CD14-positive monocyte (primary cell): ENCODE results near the gene RAE1. TPM values are rescaled to one million over a fixed set of nuclear protein-coding genes. Genes with fewer than 3 reads are reported as not detected.

Source experiments
- DNase-seq, 3 donors: peaks; one replicate each; pipeline ENCODE4 v3.0.0-alpha.2; 2011 to 2022
- H2AFZ ChIP-seq: 2 replicates; pipeline ENCODE4 v1.6.0; 2012; ENCODE audit warnings: mild to moderate bottlenecking, low read depth, low read length, inconsistent platforms; ENCODE audit not compliant: insufficient read depth, poor library complexity, severe bottlenecking
- H3K27ac ChIP-seq, 2 donors: 1 replicate in 1 of 2; 2 replicates in 1 of 2; pipeline ENCODE4 v1.5.1; 2012 to 2013; ENCODE audit warnings: low read length in 2 of 2, control low read depth in 1 of 2, inconsistent platforms in 1 of 2, low read depth in 1 of 2, mild to moderate bottlenecking in 1 of 2
- H3K27me3 ChIP-seq, 2 donors: one replicate each; pipeline versions ENCODE4 v1.6.0 to v1.6.1; 2011 to 2013; ENCODE audit warnings: low read length in 2 of 2; ENCODE audit not compliant: control insufficient read depth in 2 of 2, insufficient read depth in 2 of 2
- H3K36me3 ChIP-seq, 2 donors: replicated peaks in 1 of 2; 1 replicate in 1 of 2; 2 replicates in 1 of 2; pipeline versions ENCODE4 v1.5.1 to v1.6.1; 2012 to 2013; ENCODE audit warnings: low read length in 2 of 2, control low read depth in 1 of 2, inconsistent platforms in 1 of 2, mild to moderate bottlenecking in 1 of 2; ENCODE audit not compliant: insufficient read depth in 2 of 2, control insufficient read depth in 1 of 2
- H3K4me1 ChIP-seq, 2 donors: 1 replicate in 1 of 2; 2 replicates in 1 of 2; pipeline versions ENCODE4 v1.5.1 to v1.6.1; 2012 to 2013; ENCODE audit warnings: low read length in 2 of 2, control low read depth in 1 of 2, inconsistent platforms in 1 of 2, mild to moderate bottlenecking in 1 of 2, moderate library complexity in 1 of 2; ENCODE audit not compliant: insufficient read depth in 2 of 2, control insufficient read depth in 1 of 2
- H3K4me2 ChIP-seq: replicated peaks from 2 replicates; pipeline ENCODE3; 2012; ENCODE audit warnings: low read length, moderate library complexity, mild to moderate bottlenecking; ENCODE audit not compliant: poor library complexity, severe bottlenecking; ENCODE audit errors: extremely low read depth
- H3K4me3 ChIP-seq, 3 experiments: fragments of 200-600 bp in 1 of 3; sonication (generic) in 1 of 3; replicated peaks in 1 of 3; 1 replicate in 2 of 3; 2 replicates in 1 of 3; pipeline ENCODE4 v1.5.1; 2011 to 2013; ENCODE audit warnings: low read length in 3 of 3, mild to moderate bottlenecking in 3 of 3, control low read depth in 2 of 3, low read depth in 2 of 3, inconsistent platforms in 1 of 3, moderate library complexity in 1 of 3
- H3K79me2 ChIP-seq: 2 replicates; pipeline ENCODE4 v1.6.0; 2012; ENCODE audit warnings: mild to moderate bottlenecking, control low read depth, inconsistent platforms, low read length, moderate library complexity; ENCODE audit not compliant: insufficient read depth
- H3K9ac ChIP-seq: 2 replicates; pipeline ENCODE4 v1.6.0; 2017; ENCODE audit warnings: low read length, mild to moderate bottlenecking; ENCODE audit not compliant: insufficient read depth, poor library complexity, severe bottlenecking
- H3K9me3 ChIP-seq, 2 donors: replicated peaks in 1 of 2; 1 replicate in 1 of 2; 2 replicates in 1 of 2; pipeline versions ENCODE4 v1.5.1 to v1.6.1; 2012 to 2013; ENCODE audit warnings: low read length in 2 of 2, control low read depth in 1 of 2; ENCODE audit not compliant: control insufficient read depth in 1 of 2, insufficient read depth in 1 of 2
- H4K20me1 ChIP-seq: 2 replicates; pipeline ENCODE4 v1.6.0; 2012; ENCODE audit warnings: mild to moderate bottlenecking, low read length, control low read depth, moderate library complexity; ENCODE audit not compliant: insufficient read depth
- H3K27ac Mint-ChIP-seq, 7 donors: one replicate each; pipeline ENCODE4 v1.8.0; 2020; ENCODE audit warnings: mild to moderate bottlenecking in 7 of 7, mixed read lengths in 7 of 7, moderate library complexity in 6 of 7, inconsistent platforms in 2 of 7
- H3K27me3 Mint-ChIP-seq, 3 donors: one replicate each; pipeline ENCODE4 v1.8.0; 2021 to 2022; ENCODE audit warnings: low read depth in 3 of 3, mild to moderate bottlenecking in 3 of 3, mixed read lengths in 3 of 3, moderate library complexity in 3 of 3, inconsistent platforms in 1 of 3
- H3K36me3 Mint-ChIP-seq, 2 donors: one replicate each; pipeline ENCODE4 v1.8.0; 2020; ENCODE audit warnings: mixed read lengths in 2 of 2, inconsistent platforms in 1 of 2, mild to moderate bottlenecking in 1 of 2
- H3K4me1 Mint-ChIP-seq: one replicate; pipeline ENCODE4 v1.8.0; 2020; ENCODE audit warnings: mild to moderate bottlenecking, mixed read lengths
- H3K4me3 Mint-ChIP-seq, 2 donors: one replicate each; pipeline ENCODE4 v1.8.0; 2020; ENCODE audit warnings: mild to moderate bottlenecking in 2 of 2, mixed read lengths in 2 of 2, moderate library complexity in 1 of 2
- H3K9me3 Mint-ChIP-seq, 7 donors: one replicate each; pipeline ENCODE4 v1.8.0; 2020 to 2022; ENCODE audit warnings: mixed read lengths in 7 of 7, mild to moderate bottlenecking in 6 of 7, moderate library complexity in 6 of 7, inconsistent platforms in 2 of 7
- WGBS: methylation state at CpG from one replicate; pipeline ENCODE4 v1.1.5; 2013; ENCODE audit warnings: missing lambda C conversion rate; ENCODE audit not compliant: insufficient coverage; 5-methylcytosine and 5-hydroxymethylcytosine counted together
- intact Hi-C, 2 donors: fragments of 100-400 bp; cut with micrococcal nuclease; formaldehyde crosslinking; loops; one replicate each; pipeline versions ENCODE4 v1.15.0 to v1.15.1; 2023
- polyA plus RNA-seq, 3 donors: library from polyadenylated mRNA; depleted of rRNA in 1 of 3; unstranded in 2 of 3; stranded (reverse) in 1 of 3; fragments of 300-500 nt in 2 of 3; fragments of >200 nt in 1 of 3; fragmentation: Illumina TruSeq in 2 of 3; gene quantifications; 1 replicate in 2 of 3; 2 replicates in 1 of 3; pipeline ENCODE4 v1.2.3, GENCODE V29; 2012 to 2021
- TF ChIP-seq, protein P1 (sequence below): fragments of 200-600 bp; IDR thresholded peaks from one replicate; pipeline ENCODE4 v1.8.0; 2022; ENCODE audit warnings: antibody characterized with exemption, mild to moderate bottlenecking

The RAE1 gene
- polyA plus RNA-seq, 3 donors, result 15.8 to 27.5 (median 21.7) TPM

DNA sequence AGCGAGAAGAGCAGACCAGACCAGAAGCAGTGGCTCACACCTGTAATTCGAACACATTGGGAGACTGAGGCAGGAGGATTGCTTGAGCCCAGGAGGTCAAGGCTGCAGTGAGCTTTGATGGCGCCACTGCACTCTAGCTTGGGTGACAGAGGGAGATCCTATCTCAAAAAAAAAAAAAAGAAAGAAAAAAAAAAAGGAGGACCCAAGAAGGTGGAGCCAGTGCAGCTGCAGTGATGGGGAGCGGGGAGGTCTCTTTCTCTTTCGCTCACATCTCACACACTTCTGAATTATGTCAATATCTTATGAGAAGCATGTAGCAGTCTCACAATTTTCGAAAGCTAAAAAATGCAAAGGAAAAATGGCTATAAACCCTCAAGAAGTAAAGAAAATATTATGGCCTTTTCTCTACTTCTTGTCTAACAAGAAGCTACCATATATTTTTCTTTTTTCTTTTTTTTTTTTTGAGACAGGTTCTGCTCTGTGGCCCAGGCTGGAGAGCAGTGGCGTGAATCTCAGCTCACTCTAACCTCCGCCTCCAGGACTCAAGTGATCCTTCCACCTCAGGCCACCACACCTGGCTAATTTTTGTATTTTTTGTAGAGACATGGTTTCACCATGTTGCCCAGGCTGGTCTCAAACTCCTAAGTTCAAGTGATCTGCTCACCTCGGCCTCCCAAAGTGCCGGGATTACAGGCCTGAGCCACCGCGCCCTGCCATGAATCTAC, 25.3 kb upstream of the RAE1 start:
- H4K20me1 ChIP-seq, result no peaks in the 10 kb centered on the region
- Mint-ChIP-seq H3K9me3 (peaks cover 0 to 5% (median 0%) of the 10 kb centered on the region in 7 donors), H3K4me1 (no peaks in the 10 kb centered on the region), H3K36me3 (no peaks in the 10 kb centered on the region), H3K27ac (no peak overlapping the region), H3K4me3 (peak overlapping the region in 1 of 2 donors; percentile 36), H3K27me3 (peaks cover 36 to 80% (median 48%) of the 10 kb centered on the region in 3 donors)
- DNase-seq, result no peak
- intact Hi-C loops, result no loop called here
- no peak overlapping the region for H3K9ac ChIP-seq
- peaks cover 10 to 39% of the 10 kb centered on the region in 2 donors for H3K27me3 ChIP-seq
- H3K4me3 ChIP-seq, result no peak overlapping the region
- H3K79me2 ChIP-seq, result no peaks in the 10 kb centered on the region
- no peaks in the 10 kb centered on the region for H3K4me1 ChIP-seq
- H3K4me2 ChIP-seq, result no peak overlapping the region
- H3K27ac ChIP-seq, result no peak overlapping the region
- no peaks in the 10 kb centered on the region for H3K36me3 ChIP-seq
- H3K9me3 ChIP-seq, result no peaks in the 10 kb centered on the region
- TF ChIP-seq, protein P1, sequence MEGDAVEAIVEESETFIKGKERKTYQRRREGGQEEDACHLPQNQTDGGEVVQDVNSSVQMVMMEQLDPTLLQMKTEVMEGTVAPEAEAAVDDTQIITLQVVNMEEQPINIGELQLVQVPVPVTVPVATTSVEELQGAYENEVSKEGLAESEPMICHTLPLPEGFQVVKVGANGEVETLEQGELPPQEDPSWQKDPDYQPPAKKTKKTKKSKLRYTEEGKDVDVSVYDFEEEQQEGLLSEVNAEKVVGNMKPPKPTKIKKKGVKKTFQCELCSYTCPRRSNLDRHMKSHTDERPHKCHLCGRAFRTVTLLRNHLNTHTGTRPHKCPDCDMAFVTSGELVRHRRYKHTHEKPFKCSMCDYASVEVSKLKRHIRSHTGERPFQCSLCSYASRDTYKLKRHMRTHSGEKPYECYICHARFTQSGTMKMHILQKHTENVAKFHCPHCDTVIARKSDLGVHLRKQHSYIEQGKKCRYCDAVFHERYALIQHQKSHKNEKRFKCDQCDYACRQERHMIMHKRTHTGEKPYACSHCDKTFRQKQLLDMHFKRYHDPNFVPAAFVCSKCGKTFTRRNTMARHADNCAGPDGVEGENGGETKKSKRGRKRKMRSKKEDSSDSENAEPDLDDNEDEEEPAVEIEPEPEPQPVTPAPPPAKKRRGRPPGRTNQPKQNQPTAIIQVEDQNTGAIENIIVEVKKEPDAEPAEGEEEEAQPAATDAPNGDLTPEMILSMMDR, result no peak
- 68% methylated on average over 2 of the region's 12 CpGs for WGBS
- no peak overlapping the region for H2AFZ ChIP-seq

DNA sequence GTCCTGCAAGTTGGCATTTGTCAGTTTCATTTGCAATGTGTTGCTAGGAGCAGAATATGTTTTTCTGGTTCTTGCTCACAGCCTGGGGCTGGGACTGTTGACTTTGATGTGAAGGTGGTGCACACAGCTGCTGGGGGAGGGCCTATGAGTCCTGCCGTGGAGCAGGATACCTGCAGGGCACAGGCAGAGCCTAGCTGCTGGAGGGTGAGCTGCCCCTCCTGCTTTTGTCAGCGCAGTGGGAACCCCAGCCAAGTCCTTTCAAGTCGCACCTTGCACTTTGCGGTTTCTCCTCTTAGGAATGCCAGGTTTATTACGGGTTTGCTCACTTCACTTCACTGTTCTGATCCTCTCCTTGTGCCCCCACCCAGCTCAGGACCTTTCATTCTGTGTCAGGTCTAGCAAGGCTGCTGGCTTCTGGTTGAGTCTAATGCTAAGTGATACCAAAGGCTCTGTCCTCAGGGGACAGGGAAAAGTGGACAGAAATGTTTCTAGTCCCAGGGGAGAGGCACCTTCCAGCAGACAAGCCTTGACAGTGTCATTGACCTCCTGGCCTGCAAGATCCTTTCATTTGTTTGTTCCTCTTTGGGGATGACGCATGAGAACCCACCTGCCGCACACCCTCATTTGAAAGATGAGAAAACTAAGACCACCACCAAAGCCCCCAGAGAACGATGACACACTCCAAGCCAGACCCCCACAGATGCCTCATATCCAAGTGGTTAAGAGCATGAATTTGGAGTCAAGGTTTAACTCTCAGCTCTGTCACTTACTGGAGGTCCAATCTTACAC, 24.2 kb upstream of the RAE1 start:
- H3K27ac ChIP-seq, result no peak overlapping the region
- no peak overlapping the region for H3K27ac Mint-ChIP-seq
- WGBS, result 22% methylated on average over 5 of the region's 8 CpGs
- no peak for DNase-seq
- H3K9me3 Mint-ChIP-seq, result peaks cover 0 to 5% (median 0%) of the 10 kb centered on the region in 7 donors
- no peaks in the 10 kb centered on the region for H4K20me1 ChIP-seq
- no peaks in the 10 kb centered on the region for H3K4me1 ChIP-seq
- H3K4me2 ChIP-seq, result no peak overlapping the region
- H2AFZ ChIP-seq, result no peak overlapping the region
- H3K9me3 ChIP-seq, result no peaks in the 10 kb centered on the region
- H3K27me3 Mint-ChIP-seq, result peaks cover 44 to 80% (median 44%) of the 10 kb centered on the region in 3 donors
- H3K36me3 ChIP-seq, result no peaks in the 10 kb centered on the region
- TF ChIP-seq, protein P1, result no peak
- no peak overlapping the region for H3K4me3 ChIP-seq
- no peaks in the 10 kb centered on the region for H3K36me3 Mint-ChIP-seq
- peaks cover 15 to 49% of the 10 kb centered on the region in 2 donors for H3K27me3 ChIP-seq
- peaks cover 2% of the 10 kb centered on the region for H3K4me1 Mint-ChIP-seq
- H3K4me3 Mint-ChIP-seq, result peak overlapping the region in 1 of 2 donors; percentile 9
- H3K79me2 ChIP-seq, result no peaks in the 10 kb centered on the region
- H3K9ac ChIP-seq, result no peak overlapping the region
- intact Hi-C loops, result no loop called here
